ENCODE data around the gene ASGR2. TPM values are rescaled to one million over a fixed set of nuclear protein-coding genes. Genes with fewer than 3 reads are reported as not detected.

Gene ASGR2, protein sequence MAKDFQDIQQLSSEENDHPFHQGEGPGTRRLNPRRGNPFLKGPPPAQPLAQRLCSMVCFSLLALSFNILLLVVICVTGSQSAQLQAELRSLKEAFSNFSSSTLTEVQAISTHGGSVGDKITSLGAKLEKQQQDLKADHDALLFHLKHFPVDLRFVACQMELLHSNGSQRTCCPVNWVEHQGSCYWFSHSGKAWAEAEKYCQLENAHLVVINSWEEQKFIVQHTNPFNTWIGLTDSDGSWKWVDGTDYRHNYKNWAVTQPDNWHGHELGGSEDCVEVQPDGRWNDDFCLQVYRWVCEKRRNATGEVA
- total RNA-seq, result not detected in 2 replicates

GRCh38 chr17:7114241-7114874 lies at the start of gene ASGR2:
ASGR2 (minus strand) TSS chr17:7114822; CDS start chr17:7114240, 582 bp downstream.

GRCh38 chr17:7079581-7080455 lies 34.8 kb downstream of the ASGR2 start, which contains the start of gene CLEC10A:
CLEC10A (minus strand) TSS chr17:7080251; CDS start chr17:7078812, 1,439 bp downstream.

Other genes with a start within 250 kb of the ASGR2 start
- 0.75 TPM in 1 of 2 replicates, not detected in the other for gene ALOX12, start 118.8 kb downstream of the ASGR2 start, total RNA-seq
- 22.7 and 29.7 TPM in 2 replicates for gene RNASEK, start 102.2 kb downstream of the ASGR2 start, total RNA-seq
- 0.11 and 0.50 TPM in 2 replicates for gene BCL6B, start 91.8 kb downstream of the ASGR2 start, total RNA-seq
- 1.00 and 1.7 TPM in 2 replicates for gene SLC16A13, start 78.8 kb downstream of the ASGR2 start, total RNA-seq
- gene SLC16A11, start 70.7 kb downstream of the ASGR2 start, total RNA-seq, result 0.11 and 0.12 TPM in 2 replicates
- gene CLEC10A, start 34.6 kb downstream of the ASGR2 start, total RNA-seq, result not detected in 2 replicates
- 1.3 and 1.4 TPM in 2 replicates for gene ASGR1, start 64.5 kb upstream of the ASGR2 start, total RNA-seq
- gene DLG4, start 105.0 kb upstream of the ASGR2 start, total RNA-seq, result 15.9 and 19.2 TPM in 2 replicates
- 162 and 238 TPM in 2 replicates for gene ACADVL, start 105.1 kb upstream of the ASGR2 start, total RNA-seq
- gene DVL2, start 119.7 kb upstream of the ASGR2 start, total RNA-seq, result 95.3 and 99.5 TPM in 2 replicates
- 42.5 and 45.5 TPM in 2 replicates for gene PHF23, start 124.6 kb upstream of the ASGR2 start, total RNA-seq
- gene GABARAP, start 127.6 kb upstream of the ASGR2 start, total RNA-seq, result 74.6 and 149 TPM in 2 replicates
- gene CTDNEP1, start 136.9 kb upstream of the ASGR2 start, total RNA-seq, result 25.7 and 27.9 TPM in 2 replicates
- gene ELP5, start 137.4 kb upstream of the ASGR2 start, total RNA-seq, result 33.0 and 35.5 TPM in 2 replicates
- gene CLDN7, start 147.7 kb upstream of the ASGR2 start, total RNA-seq, result 2.1 and 4.5 TPM in 2 replicates
- gene SLC2A4, start 166.9 kb upstream of the ASGR2 start, total RNA-seq, result under 0.01 TPM in 2 replicates
- under 0.01 TPM in 2 replicates for gene YBX2, start 179.8 kb upstream of the ASGR2 start, total RNA-seq
- gene EIF5A, start 192.8 kb upstream of the ASGR2 start, total RNA-seq, result 450 and 1,318 TPM in 2 replicates
- gene GPS2, start 200.5 kb upstream of the ASGR2 start, total RNA-seq, result 34.6 and 43.2 TPM in 2 replicates
- gene NEURL4, start 214.5 kb upstream of the ASGR2 start, total RNA-seq, result 24.0 and 32.6 TPM in 2 replicates
- 2.4 and 5.7 TPM in 2 replicates for gene ACAP1, start 221.7 kb upstream of the ASGR2 start, total RNA-seq
- gene KCTD11, start 237.3 kb upstream of the ASGR2 start, total RNA-seq, result 6.5 and 9.4 TPM in 2 replicates
- gene TMEM95, start 240.3 kb upstream of the ASGR2 start, total RNA-seq, result not detected in 2 replicates

All from uterine smooth muscle cell (primary cell).